ENCODE measurements around the gene DLGAP4.
A peak's percentile ranks its signal among the peaks of the same experiment; 100 is the strongest.

Gene DLGAP4

DNA sequence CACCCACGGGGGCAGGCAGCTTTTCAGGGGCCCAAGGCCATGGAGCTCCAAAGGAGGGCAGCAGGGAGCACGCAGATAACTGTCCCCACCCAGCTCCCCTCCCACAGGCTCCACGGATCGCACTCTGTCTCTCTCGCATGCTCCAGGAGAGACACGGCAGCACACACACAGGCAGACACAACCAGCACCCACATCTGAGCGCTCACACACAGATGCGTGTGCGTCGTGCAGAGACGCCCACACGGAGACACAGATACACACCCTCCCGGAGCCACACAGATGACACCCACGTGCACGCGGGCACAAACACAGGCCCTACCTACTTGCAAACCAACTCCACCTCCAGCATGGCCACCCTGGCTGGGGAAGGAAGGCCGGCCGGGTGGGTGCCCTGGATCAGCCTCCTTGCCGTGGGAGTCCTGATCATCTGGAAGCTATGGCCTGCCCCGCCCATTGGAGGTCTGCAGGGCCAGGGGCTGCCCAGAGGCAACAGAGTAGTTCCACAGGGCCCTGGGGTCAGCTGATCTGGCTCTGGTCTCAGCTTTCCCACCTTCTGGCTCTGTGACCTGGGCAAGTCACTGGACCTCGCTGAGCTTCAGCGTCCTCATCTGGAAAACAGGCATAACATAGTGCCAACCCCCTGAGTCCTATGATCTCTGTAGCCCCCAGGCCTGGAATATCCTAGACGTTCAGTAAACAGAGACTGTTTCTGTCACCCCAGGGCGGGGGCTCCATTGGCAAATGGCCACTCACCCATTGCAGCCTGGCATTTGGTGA is 38.3 kb upstream of the DLGAP4 start:
- H3K14ac ChIP-seq (ENCODE audit: low read length in 2 of 2): no peak overlapping the region
- H2AFZ ChIP-seq (ENCODE audit: low read depth, low read length): no peak overlapping the region
- no peak overlapping the region for H4K91ac ChIP-seq (ENCODE audit: low read length)
- no peak overlapping the region for H3K18ac ChIP-seq (ENCODE audit: low read depth in 1 of 2, low read length in 2 of 2)
- H3K27ac ChIP-seq (ENCODE audit: low read length, poor library complexity, severe bottlenecking): no peak overlapping the region
- no peak overlapping the region for H3K9ac ChIP-seq (ENCODE audit: low read length)
- no peaks in the 10 kb centered on the region for H3K36me3 ChIP-seq (ENCODE audit: control insufficient read depth in 1 of 2, insufficient read depth in 2 of 2, low read depth in 1 of 2, low read length in 2 of 2)
- peak overlapping the region in 1 of 2 experiments; percentile 14 for H3K23ac ChIP-seq (ENCODE audit: low read length in 2 of 2)
- H4K8ac ChIP-seq (ENCODE audit: low read length): no peak overlapping the region
- WGBS: 84% methylated on average over 24 of the region's 24 CpGs
- no peak for DNase-seq
- H2BK120ac ChIP-seq (ENCODE audit: low read depth, low read length): no peak overlapping the region
- H3K4me3 ChIP-seq (ENCODE audit: insufficient read depth in 1 of 2, low read depth in 1 of 2, low read length in 2 of 2): no peak overlapping the region
- peaks cover 26 to 66% of the 10 kb centered on the region in 2 experiments for H3K27me3 ChIP-seq (ENCODE audit: control insufficient read depth in 1 of 2, insufficient read depth in 1 of 2, low read length in 2 of 2)
- no peak overlapping the region for H2BK15ac ChIP-seq (ENCODE audit: low read depth, poor library complexity, severe bottlenecking)
- no peak overlapping the region for H3K4me2 ChIP-seq (ENCODE audit: low read length, poor library complexity, severe bottlenecking)
- no peaks in the 10 kb centered on the region for H3K9me3 ChIP-seq (ENCODE audit: control insufficient read depth, low read length)
- no peak overlapping the region for H2BK5ac ChIP-seq (ENCODE audit: low read depth, low read length, poor library complexity, severe bottlenecking)
- H2BK12ac ChIP-seq (ENCODE audit: low read length in 2 of 2): no peak overlapping the region
- H2AK5ac ChIP-seq (ENCODE audit: low read length, severe bottlenecking): no peak overlapping the region
- H3K4ac ChIP-seq (ENCODE audit: low read depth in 1 of 2, low read length in 2 of 2): no peak overlapping the region
- no peaks in the 10 kb centered on the region for H3K79me1 ChIP-seq (replicated peaks; ENCODE audit: low read length, poor library complexity, severe bottlenecking)
- no peaks in the 10 kb centered on the region for H3K4me1 ChIP-seq (ENCODE audit: control insufficient read depth, insufficient read depth, low read depth, low read length)

DNA sequence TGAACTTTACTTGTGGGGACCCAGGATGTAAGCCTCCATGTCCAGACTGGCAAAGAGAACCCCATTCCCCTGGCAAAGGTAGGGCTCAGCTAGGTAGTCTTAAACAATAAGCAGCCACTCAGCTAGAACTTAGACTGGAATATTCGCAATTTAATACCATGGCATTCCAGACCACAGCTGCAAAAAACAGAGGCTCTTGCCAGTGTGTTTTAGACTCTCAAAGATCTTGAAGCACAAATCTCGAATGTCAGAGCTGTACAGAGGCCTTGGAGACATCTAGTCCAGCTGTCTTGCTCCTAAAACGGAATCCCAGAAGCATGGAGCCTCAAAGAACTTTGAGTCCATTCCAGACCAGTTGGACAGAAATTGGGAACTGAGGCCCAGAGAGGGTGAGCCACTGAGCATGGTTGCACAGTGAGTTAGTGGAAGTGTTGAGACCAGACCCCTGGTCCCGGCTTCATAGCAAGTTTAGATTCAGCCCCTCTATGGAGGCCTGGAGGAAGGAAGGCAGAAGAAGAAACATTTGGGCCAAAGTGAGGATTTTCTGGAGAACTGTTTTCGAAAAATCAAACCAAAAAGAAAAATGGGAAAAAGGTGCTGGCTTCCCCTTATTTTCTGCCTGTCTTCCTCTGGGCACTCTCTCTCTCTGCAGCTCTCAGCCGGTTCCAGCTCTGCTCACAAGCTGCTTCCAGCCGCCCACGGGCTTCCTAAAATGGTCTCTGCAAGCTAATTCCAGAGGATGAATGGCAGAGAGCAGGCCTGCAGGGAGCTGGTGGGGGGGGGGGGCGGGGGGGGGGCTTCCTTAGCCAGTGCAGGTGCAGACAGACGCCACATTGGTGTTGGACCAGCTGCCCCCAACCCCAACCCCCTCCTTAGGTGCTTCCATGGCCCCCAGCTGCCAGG is 37.4 kb upstream of the DLGAP4 start:
- no peak overlapping the region for H3K4me3 ChIP-seq (ENCODE audit: insufficient read depth in 1 of 2, low read depth in 1 of 2, low read length in 2 of 2)
- H2AK5ac ChIP-seq (ENCODE audit: low read length, severe bottlenecking): no peak overlapping the region

DNA sequence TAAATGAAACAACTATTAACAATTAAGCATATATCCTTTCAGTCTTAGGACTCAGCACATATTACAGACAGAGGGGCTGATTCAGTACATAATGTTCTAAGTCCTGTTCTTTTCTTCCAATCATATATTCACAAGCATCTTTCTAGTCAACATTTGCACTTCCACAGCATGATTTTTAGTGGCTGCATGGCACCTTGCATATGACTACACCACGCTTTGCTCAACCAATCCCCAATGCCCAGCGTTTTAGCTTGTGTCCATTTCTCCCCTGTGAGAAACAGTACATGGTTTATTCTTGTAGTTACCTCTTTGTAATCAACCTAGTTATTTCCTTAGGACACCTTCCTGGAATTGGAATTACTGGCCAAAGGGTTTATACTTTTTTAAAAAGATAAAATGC is 36.6 kb upstream of the DLGAP4 start:
- Histone ChIP-seq H2AFZ (ENCODE audit: low read depth, low read length) (no peak overlapping the region), H2BK12ac (ENCODE audit: low read length in 2 of 2) (no peak overlapping the region), H3K14ac (ENCODE audit: low read length in 2 of 2) (no peak overlapping the region), H3K4me1 (ENCODE audit: control insufficient read depth, insufficient read depth, low read depth, low read length) (no peaks in the 10 kb centered on the region), H3K4me3 (ENCODE audit: insufficient read depth in 1 of 2, low read depth in 1 of 2, low read length in 2 of 2) (no peak overlapping the region), H3K36me3 (ENCODE audit: control insufficient read depth in 1 of 2, insufficient read depth in 2 of 2, low read depth in 1 of 2, low read length in 2 of 2) (no peaks in the 10 kb centered on the region), H3K4ac (ENCODE audit: low read depth in 1 of 2, low read length in 2 of 2) (no peak overlapping the region), H3K23ac (ENCODE audit: low read length in 2 of 2) (no peak overlapping the region), H2BK120ac (ENCODE audit: low read depth, low read length) (no peak overlapping the region), H3K27me3 (ENCODE audit: control insufficient read depth in 1 of 2, insufficient read depth in 1 of 2, low read length in 2 of 2) (peaks cover 33 to 70% of the 10 kb centered on the region in 2 experiments), H3K9me3 (ENCODE audit: control insufficient read depth, low read length) (no peaks in the 10 kb centered on the region), H3K18ac (ENCODE audit: low read depth in 1 of 2, low read length in 2 of 2) (no peak overlapping the region), H3K4me2 (ENCODE audit: low read length, poor library complexity, severe bottlenecking) (no peak overlapping the region), H3K27ac (ENCODE audit: low read length, poor library complexity, severe bottlenecking) (no peak overlapping the region), H4K91ac (ENCODE audit: low read length) (no peak overlapping the region), H2BK5ac (ENCODE audit: low read depth, low read length, poor library complexity, severe bottlenecking) (no peak overlapping the region), H3K9ac (ENCODE audit: low read length) (no peak overlapping the region), H4K8ac (ENCODE audit: low read length) (no peak overlapping the region), H2BK15ac (ENCODE audit: low read depth, poor library complexity, severe bottlenecking) (no peak overlapping the region), H2AK5ac (ENCODE audit: low read length, severe bottlenecking) (no peak overlapping the region), H3K79me1 (replicated peaks; ENCODE audit: low read length, poor library complexity, severe bottlenecking) (no peaks in the 10 kb centered on the region)
- DNase-seq: no peak
- WGBS: 68% methylated on average over 2 of the region's 2 CpGs

More for the DNA sequence above, 37.4 kb upstream of the DLGAP4 start:
- no peak overlapping the region for H2AFZ ChIP-seq (ENCODE audit: low read depth, low read length)
- no peak for DNase-seq
- 80% methylated on average over 5 of the region's 10 CpGs for WGBS
- H2BK5ac ChIP-seq (ENCODE audit: low read depth, low read length, poor library complexity, severe bottlenecking): no peak overlapping the region
- no peak overlapping the region for H3K9ac ChIP-seq (ENCODE audit: low read length)
- no peak overlapping the region for H2BK15ac ChIP-seq (ENCODE audit: low read depth, poor library complexity, severe bottlenecking)
- no peak overlapping the region for H3K4me2 ChIP-seq (ENCODE audit: low read length, poor library complexity, severe bottlenecking)
- no peaks in the 10 kb centered on the region for H3K4me1 ChIP-seq (ENCODE audit: control insufficient read depth, insufficient read depth, low read depth, low read length)
- H3K14ac ChIP-seq (ENCODE audit: low read length in 2 of 2): no peak overlapping the region
- H3K4ac ChIP-seq (ENCODE audit: low read depth in 1 of 2, low read length in 2 of 2): no peak overlapping the region
- no peak overlapping the region for H3K27ac ChIP-seq (ENCODE audit: low read length, poor library complexity, severe bottlenecking)
- peaks cover 31 to 70% of the 10 kb centered on the region in 2 experiments for H3K27me3 ChIP-seq (ENCODE audit: control insufficient read depth in 1 of 2, insufficient read depth in 1 of 2, low read length in 2 of 2)
- no peak overlapping the region for H3K23ac ChIP-seq (ENCODE audit: low read length in 2 of 2)
- no peaks in the 10 kb centered on the region for H3K36me3 ChIP-seq (ENCODE audit: control insufficient read depth in 1 of 2, insufficient read depth in 2 of 2, low read depth in 1 of 2, low read length in 2 of 2)
- H2BK120ac ChIP-seq (ENCODE audit: low read depth, low read length): no peak overlapping the region
- no peaks in the 10 kb centered on the region for H3K79me1 ChIP-seq (replicated peaks; ENCODE audit: low read length, poor library complexity, severe bottlenecking)
- no peaks in the 10 kb centered on the region for H3K9me3 ChIP-seq (ENCODE audit: control insufficient read depth, low read length)
- no peak overlapping the region for H4K91ac ChIP-seq (ENCODE audit: low read length)
- H3K18ac ChIP-seq (ENCODE audit: low read depth in 1 of 2, low read length in 2 of 2): no peak overlapping the region
- H2BK12ac ChIP-seq (ENCODE audit: low read length in 2 of 2): no peak overlapping the region
- no peak overlapping the region for H4K8ac ChIP-seq (ENCODE audit: low read length)
